ENCODE measurements around the gene ABHD12. TPM values are rescaled to one million over a fixed set of nuclear protein-coding genes. Genes with fewer than 3 reads are reported as not detected.

ABHD12 gene
- total RNA-seq, 2 donors from 2014 or later, result 48.2 to 52.7 TPM

DNA sequence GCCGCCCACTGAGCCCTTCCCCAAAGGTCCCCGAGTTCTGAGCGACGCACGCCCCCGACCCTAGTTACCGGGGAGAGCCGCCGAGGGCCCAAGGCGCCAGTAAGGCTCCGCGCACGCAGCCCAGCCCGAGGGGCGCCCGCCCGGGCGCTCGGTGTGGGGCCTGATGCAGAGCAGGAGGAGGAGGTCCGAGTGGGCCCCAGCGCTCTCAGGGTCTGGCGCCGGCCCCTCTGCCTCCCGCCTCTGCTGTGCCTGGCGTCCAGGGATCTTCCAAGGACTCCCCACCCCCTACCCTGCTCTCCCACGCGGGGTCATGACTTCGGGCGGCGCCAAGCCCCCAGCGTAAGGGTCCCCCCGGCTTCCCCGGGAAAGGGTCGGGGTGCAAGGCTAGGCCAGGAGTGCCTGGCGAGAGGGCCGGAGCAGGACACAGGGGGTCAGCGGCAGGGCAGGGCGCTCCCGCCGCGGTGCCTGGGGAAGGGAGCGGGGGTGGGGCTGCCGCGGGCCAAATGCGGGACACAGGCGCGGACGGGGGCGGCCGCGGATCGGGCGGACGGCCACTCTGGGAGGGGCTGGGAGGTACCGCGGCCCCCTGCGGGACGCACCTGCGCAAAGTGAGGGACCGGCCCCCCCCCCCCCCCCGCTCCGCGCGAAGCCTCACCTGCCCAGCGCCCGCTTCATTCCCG lies 637 bp downstream of the ABHD12 start:
- Mint-ChIP-seq H3K27ac (peak overlapping the region; percentile 62), H3K9me3 (peaks cover 8% of the 10 kb centered on the region), H3K4me3 (peak overlapping the region; percentile 65), H3K36me3 (ENCODE audit: low read depth) (peaks cover 14% of the 10 kb centered on the region), H3K27me3 (ENCODE audit: insufficient read depth) (peaks cover 2% of the 10 kb centered on the region), H3K4me1 (peaks cover 21% of the 10 kb centered on the region)
- peak; percentile 82 for DNase-seq
- 0% methylated on average over 23 to 67 of the region's 67 CpGs for WGBS, 2 experiments (ENCODE audit: insufficient coverage in 1 of 2, insufficient read length in 1 of 2)
- no peaks in the 10 kb centered on the region for H3K27me3 ChIP-seq (ENCODE audit: control insufficient read depth, insufficient read depth, low read length, poor library complexity, severe bottlenecking)
- peak overlapping the region; percentile 82 for H3K4me3 ChIP-seq (ENCODE audit: low read length)
- TF ChIP-seq, protein P1, sequence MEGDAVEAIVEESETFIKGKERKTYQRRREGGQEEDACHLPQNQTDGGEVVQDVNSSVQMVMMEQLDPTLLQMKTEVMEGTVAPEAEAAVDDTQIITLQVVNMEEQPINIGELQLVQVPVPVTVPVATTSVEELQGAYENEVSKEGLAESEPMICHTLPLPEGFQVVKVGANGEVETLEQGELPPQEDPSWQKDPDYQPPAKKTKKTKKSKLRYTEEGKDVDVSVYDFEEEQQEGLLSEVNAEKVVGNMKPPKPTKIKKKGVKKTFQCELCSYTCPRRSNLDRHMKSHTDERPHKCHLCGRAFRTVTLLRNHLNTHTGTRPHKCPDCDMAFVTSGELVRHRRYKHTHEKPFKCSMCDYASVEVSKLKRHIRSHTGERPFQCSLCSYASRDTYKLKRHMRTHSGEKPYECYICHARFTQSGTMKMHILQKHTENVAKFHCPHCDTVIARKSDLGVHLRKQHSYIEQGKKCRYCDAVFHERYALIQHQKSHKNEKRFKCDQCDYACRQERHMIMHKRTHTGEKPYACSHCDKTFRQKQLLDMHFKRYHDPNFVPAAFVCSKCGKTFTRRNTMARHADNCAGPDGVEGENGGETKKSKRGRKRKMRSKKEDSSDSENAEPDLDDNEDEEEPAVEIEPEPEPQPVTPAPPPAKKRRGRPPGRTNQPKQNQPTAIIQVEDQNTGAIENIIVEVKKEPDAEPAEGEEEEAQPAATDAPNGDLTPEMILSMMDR (conservative IDR thresholded peaks at IDR 0.05), result no peak
- H3K27ac ChIP-seq (ENCODE audit: low read depth, low read length), result peak overlapping the region; percentile 24
- peaks cover 14% of the 10 kb centered on the region for H3K36me3 ChIP-seq (ENCODE audit: control insufficient read depth, insufficient read depth, low read length)
- H3K4me1 ChIP-seq (ENCODE audit: control insufficient read depth, insufficient read depth, low read length), result no peaks in the 10 kb centered on the region
- H3K9me3 ChIP-seq (ENCODE audit: control insufficient read depth, low read length), result no peaks in the 10 kb centered on the region
- H3K9ac ChIP-seq (ENCODE audit: extremely low read depth, low read length, poor library complexity, severe bottlenecking), result peak overlapping the region; percentile 16

DNA sequence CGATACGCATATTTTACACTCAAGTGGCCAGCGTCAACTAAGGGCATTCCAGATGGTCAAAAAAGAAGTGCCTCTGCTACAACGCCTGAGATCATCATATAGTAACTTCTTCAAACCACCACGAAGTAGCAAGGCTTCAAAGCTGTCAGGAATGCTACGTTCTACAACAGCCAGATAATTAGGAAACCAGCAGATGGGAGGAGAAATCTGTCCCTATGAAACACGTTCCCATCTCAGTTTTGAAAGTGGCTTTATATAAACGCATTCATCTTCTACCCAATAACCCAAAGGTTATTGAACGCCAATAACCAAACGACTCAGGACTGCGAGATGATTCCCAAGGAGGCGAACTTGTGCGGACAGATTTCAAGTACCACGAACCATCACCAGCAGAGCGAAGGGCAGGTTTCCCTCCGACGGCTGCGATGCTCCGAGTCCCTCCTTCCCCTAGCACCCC lies 1.2 kb downstream of the ABHD12 start:
- peak overlapping the region; percentile 16 for H3K9ac ChIP-seq (ENCODE audit: extremely low read depth, low read length, poor library complexity, severe bottlenecking)
- 11 to 35% methylated on average over 5 to 19 of the region's 19 CpGs for WGBS, 2 experiments (ENCODE audit: insufficient coverage in 1 of 2, insufficient read length in 1 of 2)
- H3K27ac Mint-ChIP-seq, result peak overlapping the region; percentile 62

DNA sequence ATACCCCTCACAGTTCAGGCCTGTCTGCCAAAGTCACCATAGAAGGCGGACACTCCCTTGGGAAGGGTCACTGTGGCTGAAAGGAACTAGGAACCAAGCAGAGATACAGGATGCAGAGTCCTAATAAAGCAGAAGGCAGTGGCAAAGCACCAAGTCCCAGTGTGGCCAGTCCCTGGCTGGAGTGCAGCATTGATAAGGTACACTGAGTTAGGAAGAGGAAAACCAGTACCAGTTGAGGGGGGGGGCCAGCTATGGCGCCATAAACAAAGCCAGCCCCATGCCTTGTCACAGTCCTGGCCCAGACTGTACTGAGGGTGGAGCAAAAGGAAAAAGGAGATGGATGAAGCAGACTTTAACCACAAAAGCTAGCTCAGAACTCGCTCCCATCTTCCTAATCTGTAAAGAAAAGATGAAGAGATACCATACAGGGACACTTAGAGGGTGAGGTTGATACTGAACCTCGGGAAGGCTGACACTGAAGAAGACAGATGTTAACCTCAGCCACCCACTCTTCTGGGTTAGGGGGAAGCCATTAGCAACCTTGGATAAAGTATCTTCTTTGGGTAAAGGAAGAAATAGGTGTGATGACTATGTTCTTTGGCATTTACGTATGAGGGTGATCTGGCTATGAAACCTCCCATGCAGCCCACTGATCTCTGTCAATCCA lies 7.8 kb downstream of the ABHD12 start:
- H3K27me3 Mint-ChIP-seq (ENCODE audit: insufficient read depth), result no peaks in the 10 kb centered on the region
- H3K9me3 Mint-ChIP-seq, result no peaks in the 10 kb centered on the region
- peaks cover 10% of the 10 kb centered on the region for H3K4me1 Mint-ChIP-seq
- peak overlapping the region; percentile 20 for H3K27ac Mint-ChIP-seq
- Histone ChIP-seq H3K27ac (ENCODE audit: low read depth, low read length) (no peak overlapping the region), H3K4me1 (ENCODE audit: control insufficient read depth, insufficient read depth, low read length) (no peaks in the 10 kb centered on the region), H3K27me3 (ENCODE audit: control insufficient read depth, insufficient read depth, low read length, poor library complexity, severe bottlenecking) (no peaks in the 10 kb centered on the region), H3K9ac (ENCODE audit: extremely low read depth, low read length, poor library complexity, severe bottlenecking) (no peak overlapping the region), H3K36me3 (ENCODE audit: control insufficient read depth, insufficient read depth, low read length) (peaks cover 17% of the 10 kb centered on the region), H3K9me3 (ENCODE audit: control insufficient read depth, low read length) (peaks cover 4% of the 10 kb centered on the region), H3K4me3 (ENCODE audit: low read length) (no peak overlapping the region)
- TF ChIP-seq, protein P1 (conservative IDR thresholded peaks at IDR 0.05), result no peak
- H3K36me3 Mint-ChIP-seq (ENCODE audit: low read depth), result peaks cover 8% of the 10 kb centered on the region
- no peak for DNase-seq
- 93 to 97% methylated on average over 5 of the region's 5 CpGs for WGBS, 2 experiments (ENCODE audit: insufficient coverage in 1 of 2, insufficient read length in 1 of 2)
- no peak overlapping the region for H3K4me3 Mint-ChIP-seq

More for the DNA sequence above, 1.2 kb downstream of the ABHD12 start:
- Mint-ChIP-seq H3K9me3 (peaks cover 8% of the 10 kb centered on the region), H3K4me1 (peaks cover 18% of the 10 kb centered on the region), H3K36me3 (ENCODE audit: low read depth) (peaks cover 14% of the 10 kb centered on the region), H3K4me3 (peak overlapping the region; percentile 65), H3K27me3 (ENCODE audit: insufficient read depth) (peaks cover 2% of the 10 kb centered on the region)
- TF ChIP-seq, protein P1 (conservative IDR thresholded peaks at IDR 0.05), result no peak
- H3K9me3 ChIP-seq (ENCODE audit: control insufficient read depth, low read length), result no peaks in the 10 kb centered on the region
- H3K4me1 ChIP-seq (ENCODE audit: control insufficient read depth, insufficient read depth, low read length), result no peaks in the 10 kb centered on the region
- DNase-seq, result no peak
- peaks cover 14% of the 10 kb centered on the region for H3K36me3 ChIP-seq (ENCODE audit: control insufficient read depth, insufficient read depth, low read length)
- H3K27ac ChIP-seq (ENCODE audit: low read depth, low read length), result no peak overlapping the region
- no peaks in the 10 kb centered on the region for H3K27me3 ChIP-seq (ENCODE audit: control insufficient read depth, insufficient read depth, low read length, poor library complexity, severe bottlenecking)
- peak overlapping the region; percentile 82 for H3K4me3 ChIP-seq (ENCODE audit: low read length)
